Activated CD8-positive, alpha-beta memory T cell treated with anti-CD3 and anti-CD28 coated beads for 4 hours (primary cell): Measurements from ENCODE around the gene FASTKD2.

Source experiments
- DNase-seq, 2 donors: peaks; one replicate each; pipeline ENCODE4 v3.0.0-alpha.2; 2020; ENCODE audit warnings: low read depth in 2 of 2

FASTKD2 gene

DNA sequence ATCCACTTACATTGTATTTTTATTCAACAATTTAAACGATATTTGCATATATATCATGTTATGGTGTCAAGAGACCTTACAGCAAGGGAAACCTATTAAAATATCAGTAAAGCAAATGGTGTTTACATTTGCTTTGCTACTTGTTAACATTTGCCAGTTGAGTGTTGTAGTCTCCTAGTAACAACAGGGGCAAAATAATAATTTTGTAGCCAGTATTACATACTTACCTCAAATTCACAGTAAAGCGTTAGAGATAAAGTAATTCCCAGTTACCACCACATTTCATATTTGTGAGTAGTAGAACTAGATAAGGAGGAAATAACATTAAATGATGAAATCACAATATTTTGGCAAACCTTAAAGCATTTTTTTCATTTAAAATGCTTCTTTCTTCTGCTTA, 71.3 kb downstream of the FASTKD2 start:
- no peak for DNase-seq

DNA sequence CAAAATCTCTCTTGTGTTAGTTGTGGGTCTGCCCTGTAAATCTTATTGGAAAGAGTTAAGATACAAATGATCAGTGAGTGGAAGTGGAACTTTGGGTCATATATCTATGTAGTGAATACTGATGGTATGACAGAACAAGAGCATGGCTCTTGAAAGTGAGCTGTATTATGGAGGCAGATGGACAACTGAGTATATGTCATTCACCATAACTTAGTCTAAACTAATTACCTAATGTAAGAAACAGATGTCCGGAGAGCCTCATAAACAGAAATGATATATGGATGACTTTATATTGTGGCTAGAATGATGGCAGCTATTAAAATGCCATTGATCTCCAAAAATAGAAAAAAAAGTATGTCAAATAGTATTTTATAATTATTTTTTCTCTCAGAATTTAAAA, 72.4 kb downstream of the FASTKD2 start:
- DNase-seq: no peak

DNA sequence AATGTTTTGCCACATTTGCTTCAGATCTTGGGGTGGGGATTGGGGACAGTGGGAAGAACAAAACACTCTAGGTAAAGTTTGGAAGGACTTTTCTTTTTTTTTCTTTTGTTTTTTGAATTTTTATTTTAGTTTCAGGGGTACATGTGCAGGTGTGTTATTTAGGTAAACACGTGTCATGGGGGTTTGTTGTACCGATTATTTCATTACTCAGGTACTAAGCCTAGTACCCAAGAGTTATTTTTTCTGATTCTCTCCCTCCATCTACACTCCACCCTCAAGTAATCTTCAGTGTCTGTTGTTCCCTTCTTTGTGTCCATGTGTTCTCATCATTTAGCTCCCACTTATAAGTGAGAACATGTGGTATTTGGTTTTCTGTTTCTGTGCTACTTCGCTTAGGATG, 73.3 kb downstream of the FASTKD2 start:
- no peak for DNase-seq

DNA sequence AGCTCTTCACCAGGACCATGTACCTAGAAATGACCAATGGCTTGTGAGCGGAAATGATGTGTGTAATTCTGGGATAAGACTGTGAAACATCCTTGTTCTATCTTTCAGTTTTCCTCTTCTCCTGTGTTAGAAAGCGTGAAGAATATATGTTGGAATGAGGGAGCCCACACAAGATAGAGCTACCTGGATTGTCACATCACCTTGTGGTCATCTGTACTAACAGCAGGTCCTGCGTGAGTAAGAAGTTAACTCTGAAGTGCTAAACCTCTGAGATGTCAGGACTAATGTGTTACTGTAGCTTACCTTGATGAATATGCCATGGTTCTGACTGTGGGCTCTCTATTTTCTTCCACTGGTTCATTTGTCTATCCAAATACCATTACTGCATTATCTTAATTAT, 75.6 kb downstream of the FASTKD2 start:
- DNase-seq: no peak
